Left lung (tissue), 10 donors: ENCODE measurements around the gene NAA38. TPM values are rescaled to one million over a fixed set of nuclear protein-coding genes. Genes with fewer than 3 reads are reported as not detected.

Experiments used
- ATAC-seq: fragments of 200-7000 bp; cut with Tn5 transposase; one replicate; pipeline ENCODE4 v1.9.1; 2020; ENCODE audit warnings: moderate library complexity
- DNase-seq, 4 donors: peaks; one replicate each; pipeline ENCODE4 v3.0.0-alpha.2; 2013 to 2020
- H3K27ac ChIP-seq, 2 donors: fragments of 200-600 bp; sonication (generic) in 1 of 2; one replicate each; pipeline versions ENCODE4 v1.5.0 to v1.8.0; 2020 to 2021
- H3K27me3 ChIP-seq, 2 donors: fragments of 200-600 bp; sonication (generic) in 1 of 2; one replicate each; pipeline versions ENCODE4 v1.5.0 to v1.8.0; 2020 to 2021
- H3K36me3 ChIP-seq, 2 donors: fragments of 200-600 bp; sonication (generic) in 1 of 2; one replicate each; pipeline versions ENCODE4 v1.5.0 to v1.8.0; 2020 to 2021
- H3K4me1 ChIP-seq, 2 donors: fragments of 200-600 bp; one replicate each; pipeline ENCODE4 v1.8.0; 2021
- H3K4me3 ChIP-seq, 2 donors: fragments of 200-600 bp; sonication (generic) in 1 of 2; one replicate each; pipeline versions ENCODE4 v1.5.0 to v1.8.0; 2020 to 2021; ENCODE audit warnings: mild to moderate bottlenecking in 1 of 2
- H3K9me3 ChIP-seq, 2 donors: fragments of 200-600 bp; sonication (generic) in 1 of 2; one replicate each; pipeline versions ENCODE4 v1.5.0 to v1.8.0; 2020 to 2021
- intact Hi-C, 2 donors: fragments of 100-400 bp; cut with DNase I; formaldehyde crosslinking; loops; one replicate each; pipeline versions ENCODE4 v1.11.2 to v1.14.2; 2022
- polyA plus RNA-seq, 6 donors: library from polyadenylated mRNA; unstranded; fragments of 120-200 nt; gene quantifications; one replicate each; pipeline ENCODE4 v1.2.1, GENCODE V29; 2013; ENCODE audit not compliant: insufficient read length in 6 of 6
- total RNA-seq, 2 donors: library from RNA; stranded (reverse); fragmentation: NEBNext Ultra II Directional; extraction: Animal tissue kit (Norgen Biotek cat#: 25700); gene quantifications; one replicate each; pipeline ENCODE4 v1.2.1, GENCODE V29; 2021
- TF ChIP-seq, protein P1 (sequence below), 2 donors: fragments of 200-600 bp; sonication (generic) in 1 of 2; IDR thresholded peaks; one replicate each; pipeline versions ENCODE4 v1.5.0 to v1.8.0; 2021; ENCODE audit warnings: antibody characterized with exemption in 2 of 2
- donor health status: DM: no; HTN: yes; CAD: no.
- donor health status: DM: no; HTN: no; CAD: no.

The NAA38 gene
- total and polyA plus RNA-seq, 8 donors, result 56.3 to 95.7 (median 74.2) TPM

DNA sequence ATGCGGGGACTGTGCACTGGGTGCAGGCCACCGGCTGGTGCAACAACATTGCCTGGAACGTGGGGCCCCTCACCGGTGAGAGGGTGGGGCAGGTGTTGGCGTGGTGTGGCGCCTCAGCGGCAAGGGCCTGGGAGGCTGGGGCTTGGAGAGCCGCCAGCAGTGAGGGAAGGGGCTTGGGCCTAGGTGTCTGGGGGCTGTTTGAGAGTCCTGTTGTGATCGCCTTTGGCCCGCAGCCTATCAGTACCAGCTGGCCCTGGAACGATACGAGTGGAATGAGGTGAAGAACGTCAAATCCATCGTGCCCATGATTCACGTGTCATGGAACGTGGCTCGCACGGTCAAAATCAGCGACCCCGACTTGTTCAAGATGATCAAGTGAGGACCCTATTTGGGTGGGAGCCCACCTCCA, 5.1 kb downstream of the NAA38 start:
- ATAC-seq, result no peak
- DNase-seq, result no peak
- Histone ChIP-seq H3K36me3 (peaks cover 0 to 85% of the 10 kb centered on the region in 2 donors), H3K27me3 (no peaks in the 10 kb centered on the region), H3K4me3 (no peak overlapping the region), H3K9me3 (no peaks in the 10 kb centered on the region), H3K4me1 (peaks cover 17 to 64% of the 10 kb centered on the region in 2 donors), H3K27ac (no peak overlapping the region)
- TF ChIP-seq, protein P1, sequence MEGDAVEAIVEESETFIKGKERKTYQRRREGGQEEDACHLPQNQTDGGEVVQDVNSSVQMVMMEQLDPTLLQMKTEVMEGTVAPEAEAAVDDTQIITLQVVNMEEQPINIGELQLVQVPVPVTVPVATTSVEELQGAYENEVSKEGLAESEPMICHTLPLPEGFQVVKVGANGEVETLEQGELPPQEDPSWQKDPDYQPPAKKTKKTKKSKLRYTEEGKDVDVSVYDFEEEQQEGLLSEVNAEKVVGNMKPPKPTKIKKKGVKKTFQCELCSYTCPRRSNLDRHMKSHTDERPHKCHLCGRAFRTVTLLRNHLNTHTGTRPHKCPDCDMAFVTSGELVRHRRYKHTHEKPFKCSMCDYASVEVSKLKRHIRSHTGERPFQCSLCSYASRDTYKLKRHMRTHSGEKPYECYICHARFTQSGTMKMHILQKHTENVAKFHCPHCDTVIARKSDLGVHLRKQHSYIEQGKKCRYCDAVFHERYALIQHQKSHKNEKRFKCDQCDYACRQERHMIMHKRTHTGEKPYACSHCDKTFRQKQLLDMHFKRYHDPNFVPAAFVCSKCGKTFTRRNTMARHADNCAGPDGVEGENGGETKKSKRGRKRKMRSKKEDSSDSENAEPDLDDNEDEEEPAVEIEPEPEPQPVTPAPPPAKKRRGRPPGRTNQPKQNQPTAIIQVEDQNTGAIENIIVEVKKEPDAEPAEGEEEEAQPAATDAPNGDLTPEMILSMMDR (IDR thresholded peaks at IDR 0.05), result no peak
- intact Hi-C loops, result no loop called here

DNA sequence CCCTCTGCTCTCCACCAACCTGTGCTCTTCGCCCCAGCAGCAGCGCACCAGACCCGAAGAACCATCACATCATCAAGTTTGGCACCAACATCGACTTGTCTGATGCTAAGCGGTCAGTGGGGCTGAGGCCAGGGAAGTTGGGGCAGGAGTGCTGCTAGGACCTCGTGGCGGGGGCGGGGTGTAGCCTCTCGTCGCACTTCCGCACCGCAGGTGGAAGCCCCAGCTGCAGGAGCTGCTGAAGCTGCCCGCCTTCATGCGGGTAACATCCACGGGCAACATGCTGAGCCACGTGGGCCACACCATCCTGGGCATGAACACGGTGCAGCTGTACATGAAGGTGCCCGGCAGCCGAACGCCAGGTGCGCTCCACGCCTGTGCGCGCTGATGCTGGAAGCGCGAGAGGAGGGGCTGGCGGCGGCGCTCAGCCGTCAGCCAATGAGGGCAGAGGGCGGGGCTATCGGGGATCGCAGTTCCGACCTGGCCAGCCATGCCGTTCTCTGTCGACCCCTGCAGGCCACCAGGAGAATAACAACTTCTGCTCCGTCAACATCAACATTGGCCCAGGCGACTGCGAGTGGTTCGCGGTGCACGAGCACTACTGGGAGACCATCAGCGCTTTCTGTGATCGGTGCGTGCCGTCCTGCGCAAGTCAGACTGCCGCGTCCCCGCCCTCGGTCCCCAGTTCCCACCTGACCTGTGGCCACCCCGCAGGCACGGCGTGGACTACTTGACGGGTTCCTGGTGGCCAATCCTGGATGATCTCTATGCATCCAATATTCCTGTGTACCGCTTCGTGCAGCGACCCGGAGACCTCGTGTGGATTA, 5.7 kb downstream of the NAA38 start:
- H3K4me3 ChIP-seq, result peak overlapping the region in 1 of 2 donors; percentile 7
- TF ChIP-seq, protein P1 (IDR thresholded peaks at IDR 0.05), result peak; percentile 93 to 98
- ATAC-seq, result peak; percentile 90
- intact Hi-C loops, result no loop called here
- H3K9me3 ChIP-seq, result no peaks in the 10 kb centered on the region
- H3K27ac ChIP-seq, result no peak overlapping the region
- peak; percentile 83 to 97 (median 94) for DNase-seq
- no peaks in the 10 kb centered on the region for H3K27me3 ChIP-seq
- H3K36me3 ChIP-seq, result peaks cover 0 to 91% of the 10 kb centered on the region in 2 donors
- peaks cover 17 to 67% of the 10 kb centered on the region in 2 donors for H3K4me1 ChIP-seq

DNA sequence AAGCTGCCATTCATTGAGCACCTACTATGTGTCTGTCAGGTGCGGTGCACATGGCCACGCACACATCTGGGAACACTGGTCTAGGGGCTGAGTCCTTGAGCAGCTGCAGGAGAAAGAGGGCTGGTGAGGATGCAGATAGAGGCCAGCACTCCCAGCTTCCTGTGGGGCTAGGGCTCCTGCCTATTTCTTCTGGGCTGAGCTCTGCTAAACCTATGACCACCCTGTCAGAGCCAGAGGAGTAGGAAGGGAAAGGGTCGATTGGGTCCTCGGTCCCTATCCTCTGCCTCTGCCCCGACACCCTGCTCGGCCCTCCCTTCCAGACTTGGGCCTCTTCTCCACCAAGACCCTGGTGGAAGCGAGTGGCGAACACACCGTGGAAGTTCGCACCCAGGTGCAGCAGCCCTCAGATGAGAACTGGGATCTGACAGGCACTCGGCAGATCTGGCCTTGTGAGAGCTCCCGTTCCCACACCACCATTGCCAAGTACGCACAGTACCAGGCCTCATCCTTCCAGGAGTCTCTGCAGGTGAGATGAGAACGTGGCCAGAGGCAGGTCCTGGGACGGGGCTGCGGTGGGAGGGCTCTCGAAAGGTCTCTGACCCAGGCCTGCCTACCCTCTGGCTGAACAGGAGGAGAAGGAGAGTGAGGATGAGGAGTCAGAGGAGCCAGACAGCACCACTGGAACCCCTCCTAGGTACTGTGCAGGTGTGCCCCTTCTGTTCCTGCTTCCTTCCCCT, 6.5 kb downstream of the NAA38 start:
- peaks cover 10 to 66% of the 10 kb centered on the region in 2 donors for H3K4me1 ChIP-seq
- no peaks in the 10 kb centered on the region for H3K27me3 ChIP-seq
- ATAC-seq (no peak), DNase-seq (peak in 1 of 4 donors; percentile 36)
- peak overlapping the region in 1 of 2 donors; percentile 7 for H3K4me3 ChIP-seq
- no peaks in the 10 kb centered on the region for H3K9me3 ChIP-seq
- TF ChIP-seq, protein P1 (IDR thresholded peaks at IDR 0.05), result no peak
- H3K27ac ChIP-seq, result no peak overlapping the region
- H3K36me3 ChIP-seq, result peaks cover 0 to 98% of the 10 kb centered on the region in 2 donors
- intact Hi-C loops, result no loop called here

DNA sequence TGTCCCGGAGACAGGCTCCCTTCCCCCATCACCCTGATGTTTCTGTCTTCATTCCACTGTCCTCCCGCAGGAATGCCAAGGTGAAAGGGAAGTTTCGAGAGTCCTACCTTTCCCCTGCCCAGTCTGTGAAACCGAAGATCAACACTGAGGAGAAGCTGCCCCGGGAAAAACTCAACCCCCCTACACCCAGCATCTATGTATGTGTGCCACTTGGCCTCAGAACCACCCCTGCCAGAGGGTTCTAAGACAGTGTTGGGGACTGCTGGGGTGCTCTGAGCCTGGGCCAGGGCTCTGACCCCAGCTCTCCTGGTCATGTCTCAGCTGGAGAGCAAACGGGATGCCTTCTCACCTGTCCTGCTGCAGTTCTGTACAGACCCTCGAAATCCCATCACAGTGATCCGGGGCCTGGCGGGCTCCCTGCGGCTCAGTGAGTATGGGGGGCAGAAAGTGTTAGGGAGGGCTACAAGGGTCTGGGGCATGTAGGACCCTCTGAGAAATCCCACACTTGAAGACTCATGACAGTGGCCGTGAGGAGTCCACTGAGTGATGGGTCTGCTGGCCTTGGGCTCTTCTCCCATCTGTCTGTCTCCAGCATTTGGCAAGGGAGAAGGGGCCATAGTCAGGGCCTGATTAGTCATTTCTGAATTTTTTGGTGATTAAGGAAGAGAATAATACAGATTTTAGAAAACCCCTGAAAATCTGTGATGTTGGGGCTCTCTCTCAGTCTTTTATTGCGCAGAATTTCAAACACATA, 7.4 kb downstream of the NAA38 start:
- TF ChIP-seq, protein P1 (IDR thresholded peaks at IDR 0.05), result no peak
- H3K4me1 ChIP-seq, result peaks cover 9 to 66% of the 10 kb centered on the region in 2 donors
- no peak for ATAC-seq
- no peak overlapping the region for H3K4me3 ChIP-seq
- intact Hi-C loops, result no loop called here
- no peaks in the 10 kb centered on the region for H3K9me3 ChIP-seq
- peaks cover 0 to 99% of the 10 kb centered on the region in 2 donors for H3K36me3 ChIP-seq
- peak overlapping the region in 1 of 2 donors; percentile 18 for H3K27ac ChIP-seq
- no peaks in the 10 kb centered on the region for H3K27me3 ChIP-seq
- DNase-seq, result no peak
